NCI-H187 (cell line): Measurements from ENCODE around the gene AFF2.

Experiments
- DNase-seq, 2 experiments: peaks; one replicate each; lab custom pipeline; 2025; lab: John Stamatoyannopoulos, UW

The AFF2 gene

DNA sequence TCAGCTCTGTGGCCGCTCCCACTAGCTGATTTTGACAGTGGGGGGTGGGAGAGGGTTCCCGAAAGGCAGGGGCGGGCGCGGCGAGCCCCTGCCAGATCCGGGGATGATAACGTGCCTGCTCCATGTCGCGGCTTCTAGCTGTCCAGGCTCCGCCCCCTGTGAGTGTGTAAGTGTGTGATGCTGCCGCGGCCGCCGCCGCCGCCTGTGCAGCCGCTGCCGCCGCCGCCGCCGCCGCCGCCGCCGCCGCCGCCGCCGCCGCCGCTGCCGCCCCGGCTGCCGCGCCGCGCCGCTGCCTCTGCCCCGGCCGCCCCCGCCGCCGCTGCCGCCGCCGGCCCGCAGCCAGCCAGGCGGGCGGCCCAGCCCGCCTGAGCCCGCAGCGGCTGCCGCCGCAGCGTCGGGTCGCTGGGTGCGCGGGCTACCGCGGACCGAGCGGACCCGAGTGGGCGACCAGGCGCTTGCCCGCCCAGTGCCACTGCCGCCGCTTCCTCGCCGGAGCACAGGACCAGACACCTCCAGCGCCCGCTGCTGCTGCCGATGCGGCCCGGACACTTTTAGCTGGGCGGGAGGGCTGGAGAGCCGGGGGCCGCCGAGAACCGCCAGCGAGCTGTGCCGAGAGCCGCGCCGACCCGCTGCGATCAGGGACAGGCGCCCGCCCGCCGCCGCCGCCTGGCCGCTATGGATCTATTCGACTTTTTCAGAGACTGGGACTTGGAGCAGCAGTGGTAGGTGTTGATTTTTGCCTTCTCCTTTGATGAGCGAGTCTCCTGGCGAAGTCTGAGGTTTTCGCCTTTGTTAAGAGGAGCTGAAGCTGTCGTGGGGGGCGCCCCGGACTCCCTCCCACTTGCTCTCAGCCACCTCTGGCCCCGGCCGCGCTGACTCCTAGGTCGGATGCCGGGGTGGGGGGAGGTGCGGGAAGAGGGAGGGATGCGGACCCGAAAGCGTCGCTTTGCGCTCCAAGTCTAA is at the start of gene AFF2:
AFF2 (plus strand) TSS at position 195 of the 963 bp plus-strand sequence; CDS start at position 676, 481 bp downstream.
- peak in 1 of 2 experiments; percentile 3 for DNase-seq

DNA sequence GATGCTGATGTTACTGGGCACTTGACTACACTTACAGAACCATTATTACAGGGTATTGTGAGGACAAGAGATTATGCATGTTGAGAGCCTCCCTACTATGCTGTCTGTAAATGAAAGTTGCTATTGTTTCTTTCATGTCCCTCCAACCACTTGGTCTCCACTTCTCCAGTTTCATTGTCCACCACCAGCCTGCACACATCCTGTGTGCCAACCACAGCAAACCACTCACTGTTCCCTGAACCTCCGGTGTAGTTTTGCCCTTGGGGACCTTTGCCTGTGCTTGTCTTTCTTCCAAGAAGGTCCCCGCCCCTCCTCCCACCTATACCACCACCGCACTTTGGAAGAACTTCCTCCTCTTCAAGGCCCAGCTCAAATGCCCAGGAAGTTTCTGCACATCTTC is 43.1 kb upstream of the AFF2 start:
- no peak for DNase-seq

DNA sequence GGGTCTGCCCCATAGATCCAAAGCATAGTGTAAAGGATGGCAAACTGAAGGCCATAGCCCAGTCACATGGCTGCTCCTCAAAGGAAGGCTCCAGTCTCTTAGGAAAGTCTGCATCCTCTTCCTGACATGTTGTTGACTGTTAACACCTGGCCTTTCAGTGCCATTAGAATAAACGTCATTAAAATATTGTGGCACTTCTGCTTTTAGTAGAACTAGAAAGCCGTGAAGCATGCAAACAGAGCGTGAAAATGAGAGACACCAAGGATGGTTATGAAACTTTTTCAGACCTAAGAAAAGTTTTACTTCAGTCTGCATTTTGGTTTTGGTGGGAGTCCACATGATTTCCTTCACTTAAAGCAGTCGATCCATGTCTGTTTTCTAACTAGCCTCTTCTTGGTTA is 41.1 kb upstream of the AFF2 start:
- no peak for DNase-seq

DNA sequence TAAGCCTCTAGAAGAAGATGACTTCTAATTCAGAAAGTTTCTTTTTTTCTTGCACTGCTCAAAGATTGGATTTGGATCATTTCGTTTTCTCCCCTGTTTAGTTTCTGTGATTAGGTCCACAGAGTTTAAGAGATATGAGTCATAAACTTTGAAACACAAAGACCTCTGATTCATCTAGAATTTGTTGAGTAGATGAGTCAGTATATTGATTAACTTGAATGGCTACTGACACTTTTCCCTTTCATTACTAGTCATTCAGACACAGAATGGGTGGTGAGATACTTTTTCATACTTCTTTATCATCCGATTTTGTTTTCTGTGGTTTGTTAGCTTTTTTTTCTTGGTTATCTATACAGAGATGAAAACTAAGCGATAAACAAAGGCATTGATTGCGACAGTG is 34.1 kb upstream of the AFF2 start:
- no peak for DNase-seq

DNA sequence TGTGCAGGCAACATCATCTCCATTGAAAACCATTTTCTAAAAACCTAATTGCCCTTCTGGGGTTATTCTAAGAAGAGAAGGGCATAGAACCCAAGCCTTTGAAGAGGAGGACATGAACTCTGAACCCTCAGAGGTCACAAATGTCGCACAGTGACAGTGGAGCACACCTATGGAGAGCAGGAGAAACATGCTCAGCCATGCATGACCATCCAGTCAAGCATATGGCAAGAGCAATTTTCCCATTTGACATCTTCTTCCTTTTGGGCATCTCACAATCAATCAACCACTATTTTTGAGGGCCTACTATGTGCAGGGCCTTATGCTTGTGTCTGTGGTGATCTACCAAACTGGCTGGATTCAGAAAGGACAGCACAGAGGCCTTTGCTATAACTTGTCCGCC is 30.1 kb upstream of the AFF2 start:
- no peak for DNase-seq

DNA sequence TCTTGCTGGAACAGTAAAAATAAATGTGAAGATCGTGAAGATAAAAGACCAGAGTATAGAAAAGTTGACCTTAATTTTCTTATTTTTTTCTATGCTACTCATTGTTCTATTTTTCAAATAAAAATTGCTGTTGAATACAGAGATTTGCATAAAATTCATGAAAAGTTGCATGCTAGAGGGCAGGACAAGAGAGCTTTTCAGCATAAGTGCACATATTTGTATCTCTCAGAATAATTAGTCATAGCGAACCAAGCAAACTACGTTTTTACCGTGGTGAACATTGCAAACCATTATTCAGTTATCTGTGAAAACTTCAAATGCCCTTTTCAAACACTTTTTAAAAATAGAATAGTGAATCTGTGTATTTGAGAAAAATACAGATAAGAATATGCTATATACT is 26.4 kb upstream of the AFF2 start:
- no peak for DNase-seq

DNA sequence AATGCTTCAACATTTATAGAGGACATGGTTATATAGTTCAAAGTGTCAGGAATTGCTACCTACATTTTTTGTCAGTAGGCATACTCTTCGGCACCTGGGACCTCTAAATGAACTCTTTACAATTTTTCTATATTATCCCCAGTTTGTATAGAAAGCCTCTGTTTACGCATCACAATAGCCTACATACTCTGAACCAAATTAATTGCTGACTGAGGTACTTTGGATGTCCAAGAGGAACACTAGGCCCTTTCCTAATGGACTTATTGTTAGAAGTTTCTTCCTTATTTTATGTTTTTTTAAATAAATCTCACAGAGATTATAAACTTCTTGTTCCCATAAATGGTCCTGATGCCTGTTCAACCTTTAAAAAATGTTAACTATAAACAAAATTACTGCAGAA is 8.4 kb upstream of the AFF2 start:
- DNase-seq = no peak

DNA sequence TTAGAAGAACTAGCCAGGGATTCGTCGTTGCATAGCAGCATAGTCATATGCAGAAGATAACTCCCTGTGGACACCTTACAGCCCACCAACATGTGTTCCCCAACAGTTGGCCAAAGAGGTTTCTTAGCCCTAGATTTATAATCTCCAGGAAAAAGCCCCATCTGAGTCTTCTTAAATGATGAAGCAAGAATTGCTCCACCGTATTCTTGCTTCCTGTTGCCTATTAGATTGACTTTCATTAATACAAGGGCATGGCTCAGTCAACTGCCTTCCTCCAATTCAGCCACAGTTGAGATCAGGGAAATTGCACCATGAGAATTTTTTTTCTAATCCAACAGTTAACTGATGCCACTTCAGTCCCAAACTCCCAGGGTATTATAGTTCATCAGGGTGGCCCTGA is 5.2 kb upstream of the AFF2 start:
- DNase-seq = no peak

DNA sequence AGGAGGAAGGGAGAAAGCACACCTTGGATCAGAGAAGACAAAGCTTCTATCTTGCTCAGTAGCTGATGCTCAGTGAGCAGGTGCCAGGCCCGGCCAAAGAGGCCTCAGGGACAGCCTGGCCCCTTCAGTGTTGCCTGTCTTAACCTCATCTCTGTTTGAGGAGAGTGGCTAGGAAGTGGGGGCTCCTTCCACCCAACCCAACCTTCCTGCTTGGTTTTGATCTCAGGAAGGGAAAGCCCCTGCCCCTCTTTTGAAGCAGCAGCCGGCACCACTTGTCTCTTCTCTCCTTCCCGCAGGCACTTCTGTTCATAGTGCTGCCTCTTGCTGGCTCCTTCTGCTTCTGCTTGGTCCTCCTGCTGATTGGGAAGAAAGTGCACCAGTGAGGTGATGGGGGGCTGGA is 2.4 kb upstream of the AFF2 start:
- no peak for DNase-seq

DNA sequence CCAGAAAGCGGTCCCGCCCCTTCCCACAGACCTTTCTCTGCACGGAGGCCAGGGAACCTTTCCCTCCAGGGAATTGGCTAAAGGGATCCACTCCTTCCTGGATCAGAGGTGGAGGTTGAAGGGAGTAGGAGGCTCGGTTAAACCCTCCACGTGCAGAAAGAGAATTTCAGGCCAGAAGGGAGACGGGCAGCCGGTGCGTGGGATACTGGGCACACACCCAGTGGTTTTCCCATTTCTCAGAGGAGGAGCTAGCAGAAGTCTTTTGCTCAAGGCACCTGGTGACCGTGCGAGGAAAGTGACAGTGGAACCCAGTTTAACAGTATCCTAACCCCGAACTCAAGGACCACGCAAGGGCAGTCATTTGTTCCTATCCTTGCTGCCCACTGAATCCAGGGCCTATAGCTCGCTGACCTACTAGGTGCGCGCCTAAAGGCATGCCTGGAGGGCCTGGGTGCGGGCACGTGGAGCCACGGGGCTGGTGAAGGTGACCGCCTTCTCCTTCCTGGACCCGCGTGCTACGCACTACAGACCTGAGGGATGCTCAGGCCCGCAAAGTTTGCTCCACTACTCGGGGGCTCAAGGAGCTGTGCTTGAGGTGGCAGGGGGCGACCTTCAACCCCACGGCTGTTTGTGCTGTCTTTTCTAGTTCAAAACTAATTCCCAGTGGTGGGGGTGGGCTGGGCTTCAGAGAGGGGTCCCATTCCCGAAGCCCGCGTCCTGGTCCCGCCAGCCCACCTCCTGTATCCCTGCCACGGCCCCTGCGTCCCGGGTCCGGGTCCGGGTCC is 587 bp upstream of the AFF2 start:
- no peak for DNase-seq

DNA sequence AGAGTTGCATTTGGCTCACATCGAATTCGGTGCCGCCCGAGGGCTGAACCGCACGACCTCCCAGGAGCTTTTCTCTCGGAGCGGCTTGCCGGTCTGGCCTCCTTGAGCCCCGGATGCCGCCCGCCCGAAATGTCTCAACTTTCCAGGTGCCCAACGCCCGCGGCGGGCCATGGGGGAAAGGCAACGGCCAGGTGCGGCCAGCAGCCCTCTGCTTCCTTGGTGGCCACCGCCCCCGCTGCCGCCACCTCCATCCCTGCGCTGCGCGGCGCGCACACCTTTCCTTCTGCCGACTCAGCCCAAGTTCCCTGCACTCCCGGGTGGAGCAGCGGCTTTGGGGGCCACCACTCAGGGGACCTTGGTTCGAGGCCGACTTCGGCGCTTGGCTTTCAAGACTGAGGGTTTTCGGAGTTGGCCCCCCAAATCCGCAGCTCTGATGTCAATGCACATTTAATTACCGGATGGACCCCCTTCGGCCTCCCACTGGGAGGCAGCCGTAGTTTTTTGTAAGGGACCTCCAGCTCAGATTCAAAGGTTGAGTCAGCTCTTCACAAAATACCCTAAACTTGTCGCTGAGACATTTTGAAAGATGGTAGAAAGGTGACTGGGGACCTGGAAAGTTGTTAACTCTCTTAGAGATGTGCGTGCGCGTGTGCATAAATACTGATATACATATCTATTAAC is 1.1 kb downstream of the AFF2 start:
- DNase-seq = no peak

DNA sequence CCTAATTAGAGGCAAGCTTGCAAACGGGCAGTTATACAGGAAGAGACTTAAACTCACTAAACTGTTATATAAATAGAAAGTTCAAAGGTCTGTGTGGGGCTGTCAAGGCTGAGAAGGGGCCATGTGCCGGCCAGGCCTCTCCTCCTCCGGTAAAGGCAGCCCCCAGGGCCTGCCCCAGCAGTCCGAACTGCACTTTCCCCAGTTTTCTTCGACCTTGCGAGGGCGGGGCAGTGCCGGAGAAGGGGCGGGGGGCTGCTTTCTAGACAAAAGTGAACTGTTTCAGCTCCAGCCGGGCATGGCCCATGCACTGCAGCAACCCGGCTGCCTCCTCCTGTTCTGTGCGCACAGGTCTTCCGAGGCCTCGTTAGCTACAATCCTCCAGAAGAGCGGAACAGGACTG is 4.1 kb downstream of the AFF2 start:
- no peak for DNase-seq

DNA sequence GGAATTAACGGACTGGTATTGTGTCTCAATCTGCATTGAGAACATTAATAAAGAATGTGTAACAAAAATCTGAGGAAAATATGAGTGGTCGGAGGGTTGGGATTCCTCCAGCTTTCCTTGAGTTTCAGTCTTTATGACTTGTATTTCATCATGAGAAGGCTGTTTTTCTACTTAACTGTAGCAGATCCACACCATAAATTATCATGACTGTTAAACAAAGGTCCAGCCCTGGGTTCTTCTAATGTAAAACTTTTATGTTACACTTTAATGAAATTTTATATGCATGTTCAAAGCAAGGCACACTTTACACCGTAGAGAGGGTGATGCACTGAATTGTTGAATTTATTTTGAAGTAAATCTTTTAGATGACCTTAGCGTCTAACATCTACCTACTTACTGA is 7.0 kb downstream of the AFF2 start:
- no peak for DNase-seq

DNA sequence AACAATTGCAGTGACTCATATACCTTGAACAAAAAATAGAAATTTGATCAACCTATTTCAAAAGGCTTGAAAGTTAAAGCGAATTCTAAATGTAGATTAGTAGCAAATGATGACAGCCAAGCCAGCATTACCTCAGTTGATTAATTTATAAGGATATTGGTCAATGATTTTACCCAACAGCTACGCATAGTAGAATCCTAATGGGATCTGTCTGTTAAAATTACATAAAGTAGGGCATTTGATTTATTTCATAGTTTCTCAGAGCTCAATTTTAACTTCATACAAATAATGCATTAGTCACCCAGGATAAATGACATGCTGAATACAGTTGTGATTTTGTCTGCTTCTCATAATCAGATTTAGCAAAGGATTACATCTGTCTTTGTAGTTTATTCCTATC is 12.0 kb downstream of the AFF2 start:
- no peak for DNase-seq

DNA sequence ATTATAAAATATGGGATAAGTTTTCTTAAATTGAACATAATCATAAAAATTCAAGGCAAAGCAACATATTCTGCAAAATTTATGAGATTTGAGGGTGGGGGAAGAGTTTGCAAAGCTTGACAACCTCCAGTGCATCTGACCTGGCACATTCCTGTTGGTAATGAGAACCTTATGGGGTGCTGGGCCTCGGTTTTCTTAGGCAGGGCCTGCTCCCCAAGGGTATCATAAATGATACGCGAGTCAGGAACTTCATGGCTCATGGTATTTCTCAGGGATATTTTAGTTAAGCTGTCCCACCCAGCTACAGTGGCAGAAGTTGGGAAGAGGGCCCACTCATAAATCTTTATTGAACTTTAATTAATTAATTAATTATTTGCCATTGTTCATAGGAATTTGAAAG is 13.2 kb downstream of the AFF2 start:
- no peak for DNase-seq

DNA sequence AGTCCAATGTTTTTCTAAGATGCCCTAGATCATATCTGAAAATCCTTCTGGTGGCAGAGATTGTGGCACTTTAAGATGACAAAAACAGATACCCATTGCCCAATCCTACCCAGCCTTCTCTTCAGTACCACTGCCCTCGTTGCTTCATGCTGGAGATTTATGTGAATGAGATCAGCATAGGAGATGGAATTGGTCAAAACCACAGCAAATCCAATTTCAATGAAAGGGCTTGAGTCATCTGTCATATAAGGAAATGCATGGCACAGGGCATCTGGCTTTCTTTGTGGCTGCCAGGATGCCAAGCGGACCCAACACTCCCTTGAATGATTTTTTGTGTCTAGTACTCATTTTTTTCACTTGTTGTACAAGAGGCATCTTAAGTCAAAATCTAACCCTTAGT is 16.8 kb downstream of the AFF2 start:
- DNase-seq = no peak

DNA sequence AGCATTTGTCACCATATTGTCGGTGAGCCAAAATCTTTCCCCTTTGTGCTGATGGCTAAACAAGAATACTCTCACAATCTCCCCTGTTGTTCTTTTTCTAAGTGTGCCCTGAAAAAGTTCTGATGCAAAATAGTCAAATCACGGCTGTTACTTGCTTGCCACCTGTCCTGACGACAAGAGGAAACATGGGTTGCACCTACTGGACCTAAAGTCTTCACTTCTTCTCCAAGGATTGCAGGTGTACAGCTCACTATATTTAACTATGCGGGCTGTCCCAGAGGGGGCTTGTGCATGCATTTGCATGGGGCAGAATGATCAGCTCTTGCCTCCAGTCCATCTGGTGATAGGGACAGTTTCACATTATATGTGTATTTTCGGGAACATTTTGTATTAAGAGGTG is 21.6 kb downstream of the AFF2 start:
- DNase-seq = no peak

DNA sequence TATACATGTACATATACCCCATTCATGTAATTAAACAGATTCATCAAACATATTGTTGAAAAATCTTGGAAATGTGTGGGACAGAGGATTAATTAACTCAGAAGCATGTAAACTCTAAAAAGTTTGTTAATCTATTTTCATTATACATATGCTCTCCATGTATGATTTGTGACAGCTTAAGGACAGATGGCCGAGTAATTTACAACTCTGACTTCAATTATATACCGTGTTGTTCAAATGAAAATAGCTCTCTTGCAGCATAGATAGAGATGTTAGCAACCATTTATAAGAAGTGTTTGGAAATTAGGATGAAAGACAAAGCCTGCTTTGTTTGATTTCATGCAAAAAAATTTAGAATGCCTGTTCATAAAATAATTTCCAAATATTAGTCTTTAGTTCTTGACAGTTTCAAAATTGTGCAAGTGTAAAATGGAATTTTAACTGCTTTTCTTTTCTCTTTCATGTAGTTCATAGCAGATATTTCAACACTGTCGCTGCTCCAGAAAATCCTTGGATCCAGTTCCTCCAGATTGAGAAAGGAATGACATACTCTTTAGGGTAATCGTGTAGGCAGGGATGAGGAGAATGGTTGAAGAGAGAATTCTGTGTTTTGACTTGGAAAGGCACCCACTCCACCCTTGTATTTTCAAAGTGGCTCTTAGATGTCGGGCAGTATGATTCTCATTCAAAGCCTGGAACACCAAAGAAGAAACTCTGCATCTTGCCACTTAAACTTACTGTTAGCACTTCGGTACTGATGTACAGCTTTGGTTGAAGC is 23.1 kb downstream of the AFF2 start:
- no peak for DNase-seq

DNA sequence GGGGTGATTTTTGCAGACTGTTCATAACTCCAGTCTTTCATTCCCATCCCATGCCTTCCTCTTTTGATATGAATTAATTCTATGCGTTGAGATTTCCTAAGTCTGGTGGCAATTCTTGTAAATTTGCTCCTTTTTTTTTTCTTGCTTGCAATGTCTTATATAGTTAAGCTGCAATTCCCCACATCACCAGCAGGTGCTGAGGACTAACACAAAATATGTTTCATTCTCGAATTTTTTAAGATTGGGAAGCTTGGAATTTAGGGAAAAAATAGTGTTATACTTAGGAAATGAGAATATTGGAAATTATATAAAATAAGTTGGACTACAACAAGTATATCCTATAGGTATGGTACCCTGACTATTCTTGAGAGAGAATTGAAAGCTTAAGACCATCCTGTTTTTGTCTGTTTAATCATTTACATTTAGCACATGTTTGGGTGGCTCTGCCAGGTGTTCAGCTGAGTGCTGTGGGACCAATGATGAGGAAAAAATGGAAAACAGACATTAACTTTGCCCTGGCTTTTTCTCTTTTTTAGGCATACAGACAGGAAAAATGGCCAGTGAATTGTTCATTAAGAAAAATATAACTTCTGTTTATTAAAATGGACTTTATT is 30.2 kb downstream of the AFF2 start:
- no peak for DNase-seq

DNA sequence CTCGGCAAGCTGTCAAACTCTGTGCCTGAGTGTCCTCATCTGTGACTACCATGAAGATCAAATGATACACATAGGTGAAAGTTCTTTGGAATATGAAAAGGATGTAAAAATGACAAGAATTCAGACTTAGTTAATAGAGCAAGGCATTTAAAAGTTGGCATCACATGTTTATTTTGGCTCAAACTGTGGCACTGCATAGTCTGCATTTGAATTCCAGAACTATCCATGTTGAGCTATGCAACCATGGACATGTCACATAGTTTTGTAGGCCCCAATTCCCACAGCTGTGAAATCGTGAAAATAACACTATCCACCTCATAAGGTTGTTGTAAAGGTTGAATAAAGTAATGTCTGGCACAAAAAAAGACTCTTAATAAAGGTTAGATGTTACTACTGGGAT is 33.9 kb downstream of the AFF2 start:
- no peak for DNase-seq

DNA sequence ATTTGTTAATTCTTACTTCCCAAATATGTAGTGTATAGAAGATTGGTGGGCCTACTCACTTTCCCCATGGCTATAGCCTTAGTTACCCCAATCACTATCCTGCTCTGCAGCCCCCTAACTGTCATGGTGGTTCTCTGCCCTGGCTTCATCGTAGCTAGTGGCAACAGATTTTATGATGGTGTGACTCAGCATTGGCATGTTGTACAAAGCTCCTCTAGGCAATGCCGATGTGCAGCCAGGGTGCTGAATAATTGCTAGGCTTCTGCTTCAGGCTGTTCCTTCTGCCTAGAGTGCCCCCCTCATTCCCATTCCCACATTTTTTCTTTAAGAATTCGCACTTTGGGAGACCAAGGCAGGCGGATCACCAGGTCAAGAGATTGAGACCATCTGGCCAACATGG is 35.2 kb downstream of the AFF2 start:
- DNase-seq = no peak
